Activated CD8-positive, alpha-beta T cell treated with anti-CD3 and anti-CD28 coated beads for 36 hours (primary cell): ENCODE results near the gene TMEM94. TPM values are rescaled to one million over a fixed set of nuclear protein-coding genes. Genes with fewer than 3 reads are reported as not detected.

Experiments
- ATAC-seq: fragments of 200-7000 bp; cut with Tn5 transposase; one replicate; pipeline ENCODE4 v1.10.0; 2021; ENCODE audit warnings: mild to moderate bottlenecking, moderate library complexity
- CTCF ChIA-PET: fragments of 350-600 bp; sonication (Branson Sonifier 250); formaldehyde crosslinking; loops from one replicate; lab custom pipeline; 2021; ENCODE audit warnings: antibody characterized with exemption; lab: Charles Lee
- POLR2A ChIA-PET: fragments of 350-600 bp; sonication (Branson Sonifier 250); formaldehyde crosslinking; loops from one replicate; lab custom pipeline; 2021; ENCODE audit warnings: antibody characterized with exemption; lab: Charles Lee
- DNase-seq: peaks from one replicate; pipeline ENCODE4 v3.0.0-alpha.2; 2020
- H3K27ac Mint-ChIP-seq: one replicate; pipeline ENCODE4 v1.8.0; 2021; ENCODE audit warnings: mild to moderate bottlenecking, mixed read lengths
- H3K27me3 Mint-ChIP-seq: one replicate; pipeline ENCODE4 v1.8.0; 2021; ENCODE audit warnings: mixed read lengths
- H3K36me3 Mint-ChIP-seq: one replicate; pipeline ENCODE4 v1.8.0; 2021; ENCODE audit warnings: low read depth, mixed read lengths
- H3K4me1 Mint-ChIP-seq: one replicate; pipeline ENCODE4 v1.8.0; 2021; ENCODE audit warnings: low read depth, mixed read lengths
- H3K4me3 Mint-ChIP-seq: one replicate; pipeline ENCODE4 v1.8.0; 2021; ENCODE audit warnings: mild to moderate bottlenecking, moderate library complexity, mixed read lengths
- H3K9me3 Mint-ChIP-seq: one replicate; pipeline ENCODE4 v1.8.0; 2021; ENCODE audit warnings: mixed read lengths
- intact Hi-C: fragments of 100-400 bp; cut with micrococcal nuclease; formaldehyde crosslinking; loops from one replicate; pipeline ENCODE4 v1.10.0; 2022
- total RNA-seq, 2 experiments: library from RNA; stranded (reverse); gene quantifications; one replicate each; pipeline ENCODE4 v1.2.3, GENCODE V29; 2021
- TF ChIP-seq, protein P1 (sequence below): fragments of 200-600 bp; IDR thresholded peaks from one replicate; pipeline ENCODE4 v1.8.0; 2022; ENCODE audit warnings: antibody characterized with exemption, mild to moderate bottlenecking

TMEM94 gene
- total RNA-seq, 2 experiments from 2014 or later, result 55.3 to 56.4 TPM

DNA sequence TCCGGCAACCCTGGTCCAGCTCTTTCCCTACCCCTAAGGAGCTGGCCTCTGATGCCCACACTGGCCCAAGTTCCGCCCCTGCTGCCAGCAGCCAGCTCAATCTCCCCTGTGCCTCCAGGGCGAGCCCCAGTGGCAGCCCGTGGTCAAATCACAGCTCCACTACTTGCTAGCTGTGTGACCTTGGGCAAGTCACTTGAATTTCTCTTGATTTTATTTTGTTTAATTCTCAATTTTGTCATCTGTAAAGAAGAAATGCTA is 48.6 kb downstream of the TMEM94 start:
- ChIA-PET POLR2A (interaction anchor here (2.0 kb wide), 1 partner anchor 12 kb away, joined by 6 read pairs; the partner anchor contains the start of gene TSEN54), CTCF (interaction anchor here (1.2 to 2.0 kb wide), 3 partner anchors 15 to 128 kb away, joined by 4 read pairs; partner anchors contain the start of gene SMIM5)
- Mint-ChIP-seq H3K27ac (no peak overlapping the region), H3K4me3 (no peak overlapping the region), H3K27me3 (no peaks in the 10 kb centered on the region), H3K36me3 (no peaks in the 10 kb centered on the region), H3K4me1 (no peaks in the 10 kb centered on the region), H3K9me3 (no peaks in the 10 kb centered on the region)
- intact Hi-C loops, result no loop called here
- TF ChIP-seq, protein P1, sequence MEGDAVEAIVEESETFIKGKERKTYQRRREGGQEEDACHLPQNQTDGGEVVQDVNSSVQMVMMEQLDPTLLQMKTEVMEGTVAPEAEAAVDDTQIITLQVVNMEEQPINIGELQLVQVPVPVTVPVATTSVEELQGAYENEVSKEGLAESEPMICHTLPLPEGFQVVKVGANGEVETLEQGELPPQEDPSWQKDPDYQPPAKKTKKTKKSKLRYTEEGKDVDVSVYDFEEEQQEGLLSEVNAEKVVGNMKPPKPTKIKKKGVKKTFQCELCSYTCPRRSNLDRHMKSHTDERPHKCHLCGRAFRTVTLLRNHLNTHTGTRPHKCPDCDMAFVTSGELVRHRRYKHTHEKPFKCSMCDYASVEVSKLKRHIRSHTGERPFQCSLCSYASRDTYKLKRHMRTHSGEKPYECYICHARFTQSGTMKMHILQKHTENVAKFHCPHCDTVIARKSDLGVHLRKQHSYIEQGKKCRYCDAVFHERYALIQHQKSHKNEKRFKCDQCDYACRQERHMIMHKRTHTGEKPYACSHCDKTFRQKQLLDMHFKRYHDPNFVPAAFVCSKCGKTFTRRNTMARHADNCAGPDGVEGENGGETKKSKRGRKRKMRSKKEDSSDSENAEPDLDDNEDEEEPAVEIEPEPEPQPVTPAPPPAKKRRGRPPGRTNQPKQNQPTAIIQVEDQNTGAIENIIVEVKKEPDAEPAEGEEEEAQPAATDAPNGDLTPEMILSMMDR, result no peak
- DNase-seq, result no peak
- no peak for ATAC-seq

DNA sequence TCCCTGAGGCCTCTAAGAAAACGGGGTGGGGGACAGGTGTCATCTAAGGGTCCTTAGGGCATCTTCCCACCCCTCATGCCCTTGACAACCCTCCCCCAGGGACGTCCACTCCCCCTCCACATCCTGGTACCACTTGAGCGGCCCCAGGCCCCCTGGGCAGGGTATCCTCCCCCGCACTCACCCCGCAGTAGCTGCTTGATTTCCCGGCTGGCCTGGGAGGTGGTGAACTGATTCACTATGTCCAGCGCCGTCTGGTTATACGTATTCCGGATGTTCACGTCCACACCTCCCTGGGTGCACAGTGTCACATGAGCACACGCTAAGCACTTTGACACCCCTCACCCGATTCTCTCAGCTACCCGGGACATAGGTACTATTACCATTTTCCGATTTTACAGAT is 49.2 kb downstream of the TMEM94 start:
- Mint-ChIP-seq H3K27me3 (no peaks in the 10 kb centered on the region), H3K36me3 (no peaks in the 10 kb centered on the region), H3K4me1 (no peaks in the 10 kb centered on the region), H3K27ac (no peak overlapping the region), H3K4me3 (no peak overlapping the region), H3K9me3 (no peaks in the 10 kb centered on the region)
- ChIA-PET POLR2A (interaction anchor here (2.0 kb wide), 1 partner anchor 11 kb away, joined by 6 read pairs; the partner anchor contains the start of gene TSEN54), CTCF (interaction anchor here (1.2 to 2.0 kb wide), 3 partner anchors 14 to 127 kb away, joined by 4 read pairs; partner anchors contain the start of gene SMIM5)
- intact Hi-C loops, result no loop called here
- ATAC-seq, result no peak
- no peak for DNase-seq
- TF ChIP-seq, protein P1, result no peak

DNA sequence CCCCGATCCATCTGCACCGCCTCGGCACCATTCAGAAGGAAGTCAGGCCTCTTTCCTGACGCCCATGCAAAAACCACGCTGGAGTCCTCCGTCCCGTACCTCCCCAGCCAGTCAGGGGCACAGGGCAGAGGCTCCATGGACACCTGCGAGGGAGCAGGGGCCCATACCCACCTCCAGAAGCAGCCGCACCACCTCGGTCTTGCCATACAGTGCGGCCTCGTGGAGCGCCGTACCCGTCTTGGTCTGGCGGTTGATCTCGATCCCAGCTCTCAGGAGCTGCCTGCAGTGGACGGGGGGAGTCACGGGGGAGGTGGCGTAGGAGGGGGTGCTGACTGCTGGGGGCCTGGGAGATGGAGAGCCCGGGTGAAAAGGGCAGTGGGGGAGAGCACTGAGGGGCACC is 49.7 kb downstream of the TMEM94 start:
- H3K36me3 Mint-ChIP-seq, result no peaks in the 10 kb centered on the region
- CTCF ChIA-PET, result interaction anchor here (1.2 to 1.4 kb wide), 2 partner anchors 83 to 127 kb away, joined by 4 read pairs; partner anchors contain the start of gene SMIM5
- no peaks in the 10 kb centered on the region for H3K27me3 Mint-ChIP-seq
- intact Hi-C loops, result no loop called here
- POLR2A ChIA-PET, result interaction anchor here (2.0 kb wide), 1 partner anchor 11 kb away, joined by 6 read pairs; the partner anchor contains the start of gene TSEN54
- no peak for DNase-seq
- TF ChIP-seq, protein P1, result no peak
- H3K4me1 Mint-ChIP-seq, result no peaks in the 10 kb centered on the region
- no peaks in the 10 kb centered on the region for H3K9me3 Mint-ChIP-seq
- H3K4me3 Mint-ChIP-seq, result no peak overlapping the region
- ATAC-seq, result no peak
- H3K27ac Mint-ChIP-seq, result no peak overlapping the region

DNA sequence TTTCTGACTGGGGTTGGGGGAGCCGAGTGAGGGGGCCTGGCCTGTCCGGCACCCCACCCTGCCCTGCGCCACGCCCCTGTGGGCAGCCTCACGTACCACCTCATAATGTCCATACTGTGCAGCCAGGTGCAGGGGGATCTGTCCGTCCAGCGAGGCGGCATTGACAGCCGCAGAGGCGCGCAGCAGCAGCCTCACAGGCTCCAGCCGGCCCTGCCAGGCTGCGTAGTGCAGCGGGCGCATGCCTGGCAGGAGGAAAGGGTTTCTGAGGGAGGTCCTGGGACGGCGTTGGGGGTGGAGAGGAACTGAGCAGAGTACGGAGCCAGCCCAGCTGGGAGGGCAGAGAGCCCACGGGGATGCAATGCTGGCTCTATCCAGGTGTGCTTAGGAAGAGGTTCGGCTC is 50.5 kb downstream of the TMEM94 start:
- intact Hi-C loops, result no loop called here
- no peaks in the 10 kb centered on the region for H3K27me3 Mint-ChIP-seq
- H3K36me3 Mint-ChIP-seq, result no peaks in the 10 kb centered on the region
- H3K9me3 Mint-ChIP-seq, result no peaks in the 10 kb centered on the region
- no peaks in the 10 kb centered on the region for H3K4me1 Mint-ChIP-seq
- ChIA-PET POLR2A (no interaction called here), CTCF (no interaction called here)
- ATAC-seq (no peak), DNase-seq (no peak)
- H3K4me3 Mint-ChIP-seq, result no peak overlapping the region
- no peak overlapping the region for H3K27ac Mint-ChIP-seq
- TF ChIP-seq, protein P1, result no peak

DNA sequence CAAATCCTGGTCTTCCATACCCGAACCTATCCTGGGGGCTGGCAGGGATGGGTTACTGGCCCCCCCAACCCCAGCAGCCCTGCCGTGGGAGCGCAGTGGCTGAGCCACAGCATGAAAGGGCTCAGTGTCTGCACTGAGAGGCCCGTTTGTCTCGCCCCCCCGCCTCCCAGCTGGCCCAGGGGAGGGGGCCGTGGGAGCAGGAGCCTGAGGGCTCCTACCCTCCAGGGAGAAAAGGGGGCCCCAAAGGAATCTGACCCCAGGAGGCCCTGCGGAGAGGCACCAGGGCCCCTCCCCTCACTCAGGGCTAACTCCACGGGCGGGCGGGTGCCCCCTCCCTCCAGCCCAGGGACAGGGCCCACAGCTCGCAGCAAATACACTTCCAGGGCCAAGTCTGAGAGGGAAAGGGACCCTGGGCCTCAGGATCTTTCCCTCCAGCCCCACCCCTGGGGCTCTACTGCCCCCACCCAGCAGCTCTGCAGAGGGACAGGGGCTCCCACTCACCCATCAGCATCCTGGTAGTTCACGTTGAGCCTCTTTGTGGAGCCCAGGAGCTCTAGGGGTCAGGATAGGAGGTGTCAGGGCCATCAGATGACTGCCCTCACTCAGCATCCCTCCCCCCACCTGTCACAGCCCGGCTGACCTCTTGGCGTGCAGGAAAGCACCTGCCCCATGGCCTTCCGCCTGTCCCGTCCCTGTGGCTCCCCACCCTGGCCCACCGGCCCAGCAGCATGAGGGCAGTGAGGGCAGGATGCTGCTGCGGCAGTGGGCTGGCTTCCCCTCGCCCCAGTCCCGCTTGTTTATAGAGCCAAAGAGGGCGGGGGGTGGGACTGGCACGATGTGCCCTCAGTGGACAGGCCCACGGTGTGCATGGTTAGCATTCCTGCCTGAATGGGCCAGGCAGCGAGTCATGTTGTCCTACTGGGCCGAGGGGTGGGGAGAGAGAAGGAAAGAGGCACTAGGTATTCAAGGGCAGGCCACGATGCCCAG is 51.6 kb downstream of the TMEM94 start:
- DNase-seq, result no peak
- CTCF ChIA-PET, result no interaction called here

More for the DNA sequence above, 51.6 kb downstream of the TMEM94 start:
- H3K27me3 Mint-ChIP-seq, result no peaks in the 10 kb centered on the region
- no peak overlapping the region for H3K4me3 Mint-ChIP-seq
- TF ChIP-seq, protein P1, result no peak
- H3K9me3 Mint-ChIP-seq, result no peaks in the 10 kb centered on the region
- H3K4me1 Mint-ChIP-seq, result no peaks in the 10 kb centered on the region
- H3K36me3 Mint-ChIP-seq, result no peaks in the 10 kb centered on the region
- H3K27ac Mint-ChIP-seq, result no peak overlapping the region
- ATAC-seq, result no peak
- POLR2A ChIA-PET, result no interaction called here
- intact Hi-C loops, result no loop called here
